H1 (cell line): ENCODE results near the gene SCN3B. TPM values are rescaled to one million over a fixed set of nuclear protein-coding genes. Genes with fewer than 3 reads are reported as not detected.

ENCODE experiments used
- CTCF ChIA-PET: fragments of 300-600 bp; sonication (Branson Sonifier 250); formaldehyde crosslinking; loops from one replicate; lab custom pipeline; 2021; ENCODE audit not compliant: partially characterized antibody; lab: Charles Lee
- POLR2A ChIA-PET: fragments of 300-600 bp; sonication (Branson Sonifier 250); formaldehyde crosslinking; loops from one replicate; lab custom pipeline; 2021; ENCODE audit warnings: inconsistent platforms; ENCODE audit not compliant: partially characterized antibody; lab: Charles Lee
- DNase-seq, 2 experiments: peaks; one replicate each; pipeline versions ENCODE4 v3.0.0 to v3.0.0-alpha.2; 2010 to 2022; ENCODE audit warnings: low spot score in 2 of 2, low read depth in 1 of 2, mixed read lengths in 1 of 2
- FAIRE-seq: peaks from 2 replicates; lab custom pipeline; 2011; peaks lifted over from hg19 to GRCh38; lab: Jason Lieb, UNC
- H2AFZ ChIP-seq: 2 replicates; pipeline ENCODE4 v1.8.1; 2012; ENCODE audit warnings: low read length, inconsistent platforms
- H2AK5ac ChIP-seq: 2 replicates; pipeline ENCODE4 v1.6.1; 2013; ENCODE audit warnings: low read depth, low read length
- H2BK120ac ChIP-seq: replicated peaks from 2 replicates; pipeline ENCODE3; 2013; ENCODE audit warnings: low read depth, low read length, inconsistent platforms
- H2BK12ac ChIP-seq: 2 replicates; pipeline ENCODE4 v1.6.1; 2013; ENCODE audit warnings: low read depth, low read length
- H2BK15ac ChIP-seq: 2 replicates; pipeline ENCODE4 v1.6.1; 2013; ENCODE audit warnings: low read length
- H2BK20ac ChIP-seq: 2 replicates; pipeline ENCODE4 v1.6.1; 2013; ENCODE audit warnings: low read length
- H2BK5ac ChIP-seq: 2 replicates; pipeline ENCODE4 v1.6.1; 2013; ENCODE audit warnings: low read depth, low read length
- H3K14ac ChIP-seq: 2 replicates; pipeline ENCODE4 v1.6.1; 2013; ENCODE audit warnings: inconsistent platforms; ENCODE audit not compliant: insufficient read length
- H3K18ac ChIP-seq: 2 replicates; pipeline ENCODE4 v1.6.1; 2013; ENCODE audit warnings: low read length; ENCODE audit errors: extremely low read depth
- H3K23ac ChIP-seq: 2 replicates; pipeline ENCODE4 v1.6.1; 2013; ENCODE audit warnings: inconsistent platforms; ENCODE audit not compliant: insufficient read length
- H3K23me2 ChIP-seq: 2 replicates; pipeline ENCODE4 v1.6.1; 2013; ENCODE audit warnings: low read depth, low read length
- H3K27ac ChIP-seq: 2 replicates; pipeline ENCODE4 v1.6.1; 2011; ENCODE audit warnings: low read depth, low read length, inconsistent platforms
- H3K27me3 ChIP-seq, 4 experiments: replicated peaks in 1 of 4; 1 replicate in 1 of 4; 2 replicates in 3 of 4; pipeline versions ENCODE4 v1.6.1 to v1.8.1; 2011 to 2013; ENCODE audit warnings: low read length in 3 of 4, mild to moderate bottlenecking in 3 of 4, inconsistent platforms in 2 of 4, mixed read lengths in 2 of 4, moderate library complexity in 1 of 4; ENCODE audit not compliant: control insufficient read depth in 3 of 4, insufficient read depth in 3 of 4; ENCODE audit errors: extremely low read depth in 1 of 4
- H3K36me3 ChIP-seq, 4 experiments: 2 replicates each; pipeline versions ENCODE4 v1.6.1 to v1.8.1; 2011 to 2013; ENCODE audit warnings: mild to moderate bottlenecking in 4 of 4, low read length in 3 of 4, moderate library complexity in 2 of 4, control low read depth in 1 of 4, inconsistent platforms in 1 of 4; ENCODE audit not compliant: insufficient read depth in 4 of 4, control insufficient read depth in 2 of 4
- H3K4ac ChIP-seq: replicated peaks from 2 replicates; pipeline ENCODE3; 2013; ENCODE audit warnings: low read length, low read depth, mixed read lengths, inconsistent platforms; ENCODE audit not compliant: insufficient read length
- H3K4me1 ChIP-seq, 4 experiments: replicated peaks in 1 of 4; 1 replicate in 1 of 4; 2 replicates in 3 of 4; pipeline versions ENCODE4 v1.6.1 to v1.8.1; 2011 to 2013; ENCODE audit warnings: low read length in 3 of 4, inconsistent platforms in 2 of 4, mixed read lengths in 1 of 4; ENCODE audit not compliant: insufficient read depth in 4 of 4, control insufficient read depth in 3 of 4
- H3K4me2 ChIP-seq, 2 experiments: 2 replicates each; pipeline versions ENCODE4 v1.6.1 to v1.8.1; 2011 to 2013; ENCODE audit warnings: low read depth in 2 of 2, low read length in 2 of 2, control low read depth in 1 of 2, inconsistent platforms in 1 of 2, mild to moderate bottlenecking in 1 of 2; ENCODE audit not compliant: insufficient read depth in 1 of 2
- H3K4me3 ChIP-seq, 4 experiments: fragments of 200-600, 300-600 bp in 1 of 4; sonication (generic), shearing (Covaris generic), sonication (Bioruptor Twin) in 1 of 4; 2 replicates each; pipeline versions ENCODE4 v1.5.1 to v1.8.1; 2011 to 2016; ENCODE audit warnings: low read length in 4 of 4, low read depth in 3 of 4, control low read depth in 2 of 4, inconsistent platforms in 2 of 4, mild to moderate bottlenecking in 2 of 4, mixed read lengths in 1 of 4, moderate library complexity in 1 of 4; ENCODE audit not compliant: insufficient read depth in 2 of 4; ENCODE audit errors: extremely low read depth in 1 of 4
- H3K56ac ChIP-seq: replicated peaks from 2 replicates; pipeline ENCODE3; 2013; ENCODE audit warnings: low read depth, mild to moderate bottlenecking, mixed read lengths, low read length, inconsistent platforms; ENCODE audit not compliant: insufficient read length
- H3K79me1 ChIP-seq: 2 replicates; pipeline ENCODE4 v1.6.1; 2013; ENCODE audit warnings: low read depth, low read length, control low read depth
- H3K79me2 ChIP-seq, 2 experiments: 2 replicates each; pipeline versions ENCODE4 v1.6.1 to v1.8.1; 2012 to 2013; ENCODE audit warnings: low read length in 2 of 2, mild to moderate bottlenecking in 2 of 2, inconsistent platforms in 1 of 2; ENCODE audit not compliant: insufficient read depth in 2 of 2, control insufficient read depth in 1 of 2
- H3K9ac ChIP-seq, 4 experiments: replicated peaks in 1 of 4; 1 replicate in 1 of 4; 2 replicates in 3 of 4; pipeline versions ENCODE4 v1.6.1 to v1.8.1; 2011 to 2013; ENCODE audit warnings: low read depth in 3 of 4, low read length in 3 of 4, control low read depth in 2 of 4, mild to moderate bottlenecking in 2 of 4, moderate library complexity in 2 of 4, inconsistent platforms in 1 of 4; ENCODE audit errors: extremely low read depth in 1 of 4
- H3K9me3 ChIP-seq, 2 experiments: 2 replicates each; pipeline versions ENCODE4 v1.6.1 to v1.8.1; 2012 to 2013; ENCODE audit warnings: mild to moderate bottlenecking in 2 of 2, moderate library complexity in 2 of 2, control low read depth in 1 of 2, inconsistent platforms in 1 of 2, low read depth in 1 of 2, low read length in 1 of 2, mixed read lengths in 1 of 2; ENCODE audit not compliant: insufficient read depth in 2 of 2
- H4K20me1 ChIP-seq, 2 experiments: replicated peaks in 1 of 2; 2 replicates each; pipeline versions ENCODE3 to v1.8.1; 2011 to 2013; ENCODE audit warnings: inconsistent platforms in 2 of 2, low read length in 2 of 2, mild to moderate bottlenecking in 1 of 2; ENCODE audit not compliant: insufficient read depth in 2 of 2, control insufficient read depth in 1 of 2
- H4K5ac ChIP-seq: 2 replicates; pipeline ENCODE4 v1.6.1; 2013; ENCODE audit warnings: low read length, low read depth, mixed read lengths, inconsistent platforms; ENCODE audit not compliant: insufficient read length
- H4K8ac ChIP-seq: 2 replicates; pipeline ENCODE4 v1.8.0; 2013; ENCODE audit warnings: mild to moderate bottlenecking, moderate library complexity, low read length, inconsistent platforms; ENCODE audit not compliant: insufficient read depth; ENCODE audit errors: extremely low read depth
- H4K91ac ChIP-seq: replicated peaks from 2 replicates; pipeline ENCODE3; 2013; ENCODE audit warnings: low read length, mixed read lengths, inconsistent platforms; ENCODE audit not compliant: insufficient read length
- E2F6 ChIP-seq: IDR thresholded peaks from 2 replicates; pipeline ENCODE4 v1.6.1; 2012; ENCODE audit warnings: inconsistent platforms
- WGBS, 2 experiments: shearing (Covaris generic) in 1 of 2; methylation state at CpG; one replicate each; pipeline versions ENCODE4 v1.1.6 to v1.1.7; 2013 to 2015; ENCODE audit warnings: low lambda C conversion rate in 2 of 2, mixed read lengths in 2 of 2, inconsistent platforms in 1 of 2, low coverage in 1 of 2, missing lambda C conversion rate in 1 of 2; ENCODE audit not compliant: insufficient replicate concordance in 2 of 2, insufficient coverage in 1 of 2, insufficient read length in 1 of 2; ENCODE audit errors: extremely low coverage in 1 of 2, missing lambda C conversion rate in 1 of 2; 5-methylcytosine and 5-hydroxymethylcytosine counted together
- polyA plus RNA-seq, 7 experiments: library from polyadenylated mRNA; depleted of rRNA in 3 of 7; stranded (reverse) in 5 of 7; unstranded in 2 of 7; fragments of >200 nt in 5 of 7; fragments of 200-250 nt in 2 of 7; gene quantifications; 1 replicate in 5 of 7; 2 replicates in 1 of 7; 4 replicates in 1 of 7; pipeline versions ENCODE4 v1.2.1 to v1.2.3, GENCODE V29; 2011 to 2013; ENCODE audit warnings: missing spikeins in 2 of 7, mixed read lengths in 2 of 7
- total RNA-seq: library from RNA; stranded (reverse); fragmentation: NEBNext Ultra II Directional; extraction: Animal tissue kit (Norgen Biotek cat#: 25700); gene quantifications from 2 replicates; pipeline ENCODE4 v1.2.1, GENCODE V29; 2021
- TF ChIP-seq, protein P1 (sequence below), 3 experiments: IDR thresholded peaks; 1 replicate in 2 of 3; 2 replicates in 1 of 3; pipeline versions ENCODE4 v1.5.1 to v1.6.1; 2011; ENCODE audit warnings: low read length in 3 of 3, mild to moderate bottlenecking in 3 of 3, inconsistent platforms in 2 of 3, low read depth in 1 of 3, moderate library complexity in 1 of 3; ENCODE audit not compliant: insufficient read depth in 1 of 3; ENCODE audit errors: control extremely low read depth in 1 of 3

SCN3B gene
- total and polyA plus RNA-seq, 2 of the 8 experiments (the other 6 are each of a cell fraction or from before 2014, with no cell fraction given) = 0.67 to 1.1 TPM

DNA sequence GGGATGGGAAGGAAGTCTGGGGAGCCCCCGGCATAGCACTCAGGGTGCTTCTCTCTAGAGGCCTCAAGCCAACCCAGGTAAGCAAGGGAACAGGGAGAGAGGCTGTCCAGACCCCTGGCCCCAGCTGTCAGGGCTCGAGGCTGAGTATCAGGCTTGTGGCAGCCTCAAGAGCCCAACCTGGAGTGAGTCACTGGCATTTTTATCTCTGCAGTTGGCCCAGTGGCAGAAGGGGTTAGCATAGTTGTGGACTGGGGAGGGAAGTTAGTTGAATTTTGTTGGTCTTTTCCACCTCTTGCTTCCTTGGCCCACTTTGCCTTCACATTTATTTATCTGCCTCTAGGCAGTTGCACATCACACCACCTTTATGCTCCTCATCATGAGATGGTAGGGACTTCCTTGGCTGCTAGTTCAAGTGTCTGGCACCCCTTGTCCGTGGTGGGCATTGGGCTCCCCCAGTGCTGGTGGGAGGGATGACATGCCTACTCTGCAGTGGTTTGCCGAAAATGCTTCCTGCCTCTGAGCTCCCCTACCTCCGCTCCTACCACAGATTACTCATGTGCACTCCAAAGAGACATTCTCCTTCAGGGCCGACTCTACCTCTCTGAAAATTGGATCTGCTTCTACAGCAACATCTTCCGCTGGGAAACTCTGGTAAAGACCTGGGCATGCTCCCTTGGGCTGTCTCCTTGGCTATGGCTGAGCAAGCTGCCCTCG is 60.1 kb downstream of the SCN3B start:
- Histone ChIP-seq H2BK15ac (no peak overlapping the region), H3K56ac (no peak overlapping the region), H2AFZ (no peak overlapping the region), H3K14ac (no peak overlapping the region), H4K91ac (no peak overlapping the region), H3K23me2 (no peaks in the 10 kb centered on the region), H3K27me3 (no peaks in the 10 kb centered on the region), H3K4me3 (no peak overlapping the region), H3K4me1 (peaks cover 0 to 4% (median 0%) of the 10 kb centered on the region in 4 experiments; a peak in 1 of 7 replicates), H4K5ac (no peak overlapping the region), H3K36me3 (peaks cover 0 to 6% (median 3%) of the 10 kb centered on the region in 4 experiments; a peak in 4 of 8 replicates), H2BK120ac (no peak overlapping the region), H2BK12ac (no peak overlapping the region), H3K18ac (no peak overlapping the region), H4K20me1 (no peaks in the 10 kb centered on the region), H2AK5ac (no peak overlapping the region), H3K9ac (no peak overlapping the region), H2BK5ac (no peak overlapping the region; the same call in 1 of the 2 replicates), H3K4ac (no peak overlapping the region), H3K79me1 (no peaks in the 10 kb centered on the region; the same call in 1 of the 2 replicates), H3K9me3 (no peaks in the 10 kb centered on the region), H3K27ac (no peak overlapping the region), H3K79me2 (no peaks in the 10 kb centered on the region), H4K8ac (no peak overlapping the region), H2BK20ac (no peak overlapping the region), H3K4me2 (no peak overlapping the region), H3K23ac (no peak overlapping the region)
- ChIA-PET POLR2A (no interaction called here), CTCF (interaction anchor here (0.8 to 2.3 kb wide), 7 partner anchors 8 to 114 kb away, joined by 3 to 8 read pairs (median 5); no protein-coding TSS in a partner anchor)
- WGBS, 2 experiments = 91% methylated on average over 7 of the region's 8 CpGs; no CpG with 5 or more reads in 1 of the 2 experiments
- DNase-seq (no peak), FAIRE-seq (no peak)
- no peak for TF ChIP-seq E2F6
- TF ChIP-seq, protein P1, sequence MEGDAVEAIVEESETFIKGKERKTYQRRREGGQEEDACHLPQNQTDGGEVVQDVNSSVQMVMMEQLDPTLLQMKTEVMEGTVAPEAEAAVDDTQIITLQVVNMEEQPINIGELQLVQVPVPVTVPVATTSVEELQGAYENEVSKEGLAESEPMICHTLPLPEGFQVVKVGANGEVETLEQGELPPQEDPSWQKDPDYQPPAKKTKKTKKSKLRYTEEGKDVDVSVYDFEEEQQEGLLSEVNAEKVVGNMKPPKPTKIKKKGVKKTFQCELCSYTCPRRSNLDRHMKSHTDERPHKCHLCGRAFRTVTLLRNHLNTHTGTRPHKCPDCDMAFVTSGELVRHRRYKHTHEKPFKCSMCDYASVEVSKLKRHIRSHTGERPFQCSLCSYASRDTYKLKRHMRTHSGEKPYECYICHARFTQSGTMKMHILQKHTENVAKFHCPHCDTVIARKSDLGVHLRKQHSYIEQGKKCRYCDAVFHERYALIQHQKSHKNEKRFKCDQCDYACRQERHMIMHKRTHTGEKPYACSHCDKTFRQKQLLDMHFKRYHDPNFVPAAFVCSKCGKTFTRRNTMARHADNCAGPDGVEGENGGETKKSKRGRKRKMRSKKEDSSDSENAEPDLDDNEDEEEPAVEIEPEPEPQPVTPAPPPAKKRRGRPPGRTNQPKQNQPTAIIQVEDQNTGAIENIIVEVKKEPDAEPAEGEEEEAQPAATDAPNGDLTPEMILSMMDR (IDR thresholded peaks at IDR 0.05; ENCODE audit: control extremely low read depth in 1 of 3, insufficient read depth in 1 of 3, low read depth in 1 of 3, low read length in 3 of 3) = peak in 1 of 3 experiments; percentile 15; a peak in 1 of 4 replicates
